NCI-H2227 treated with DMSO at 0.1 percent for 48 hours (cell line): ENCODE results near the gene TRIM9.
A peak's percentile ranks its signal among the peaks of the same experiment; 100 is the strongest.
"Not testable (repeated sequence)": the region's sequence is repeated elsewhere in the genome, so short reads cannot be mapped to it uniquely, and the experiment has no call there.

Source experiments
- DNase-seq: peaks from one replicate; lab custom pipeline; 2025; lab: John Stamatoyannopoulos, UW

Gene TRIM9

GRCh38 chr14:50963919-50964318 lies 131.0 kb downstream of the TRIM9 start:
- DNase-seq, result no peak

- no peak for DNase-seq
Measured at GRCh38 chr14:50961605-50962221, 133.2 kb downstream of the TRIM9 start.

- no peak for DNase-seq
Measured at GRCh38 chr14:50957296-50957695, 137.6 kb downstream of the TRIM9 start.

- DNase-seq, result not testable (repeated sequence)
Measured at GRCh38 chr14:50956421-50956820, 138.5 kb downstream of the TRIM9 start.

- no peak for DNase-seq
Measured at GRCh38 chr14:50955373-50956043, 139.4 kb downstream of the TRIM9 start.

GRCh38 chr14:50954811-50955372 lies 140.0 kb downstream of the TRIM9 start:
- DNase-seq, result peak; percentile 33

GRCh38 chr14:50953502-50953901 lies 141.4 kb downstream of the TRIM9 start:
- no peak for DNase-seq

- DNase-seq, result no peak
Measured at GRCh38 chr14:50951032-50951431, 143.9 kb downstream of the TRIM9 start.

- no peak for DNase-seq
Measured at GRCh38 chr14:50948205-50948604, 146.7 kb downstream of the TRIM9 start.

- DNase-seq, result no peak
Measured at GRCh38 chr14:50947446-50947845, 147.5 kb downstream of the TRIM9 start.

GRCh38 chr14:50946234-50946935 lies 148.5 kb downstream of the TRIM9 start:
- DNase-seq, result no peak

GRCh38 chr14:50944647-50945413 lies 150.1 kb downstream of the TRIM9 start:
- peak; percentile 41 for DNase-seq

GRCh38 chr14:50943943-50944646 lies 150.8 kb downstream of the TRIM9 start, which contains the start of gene PYGL:
PYGL (minus strand) TSS chr14:50944483; CDS start chr14:50944403, 80 bp downstream.
- DNase-seq, result peak; percentile 55

GRCh38 chr14:50943261-50943942 lies 151.5 kb downstream of the TRIM9 start:
- peak; percentile 29 for DNase-seq

- not testable (repeated sequence) for DNase-seq
Measured at GRCh38 chr14:50941638-50942037, 153.3 kb downstream of the TRIM9 start.

GRCh38 chr14:50941151-50941550 lies 153.8 kb downstream of the TRIM9 start:
- no peak for DNase-seq

- no peak for DNase-seq
Measured at GRCh38 chr14:50937800-50938199, 157.1 kb downstream of the TRIM9 start.

- no peak for DNase-seq
Measured at GRCh38 chr14:50937325-50937724, 157.6 kb downstream of the TRIM9 start.

- no peak for DNase-seq
Measured at GRCh38 chr14:50936882-50937281, 158.0 kb downstream of the TRIM9 start.

GRCh38 chr14:50936016-50936340 lies 158.9 kb downstream of the TRIM9 start:
- DNase-seq, result no peak
